Measurements from ENCODE around the gene ZBTB20.

ZBTB20 gene

GRCh38 chr3:114928989-114929640 lies 218.0 kb downstream of the ZBTB20 start:
- DNase-seq (ENCODE audit: low read depth): no peak

- DNase-seq (ENCODE audit: low read depth): peak; percentile 40
These were observed 242.5 kb downstream of the ZBTB20 start for GRCh38 chr3:114904633-114905032.

GRCh38 chr3:114903213-114903612 lies 243.9 kb downstream of the ZBTB20 start:
- peak; percentile 15 for DNase-seq (ENCODE audit: low read depth)

- no peak for DNase-seq (ENCODE audit: low read depth)
These were observed 244.4 kb downstream of the ZBTB20 start for GRCh38 chr3:114902691-114903101.

GRCh38 chr3:114900908-114901307 lies 246.2 kb downstream of the ZBTB20 start:
- no peak for DNase-seq (ENCODE audit: low read depth)

GRCh38 chr3:114899186-114899931 lies 247.7 kb downstream of the ZBTB20 start:
- no peak for DNase-seq (ENCODE audit: low read depth)

GRCh38 chr3:114896978-114897377 lies 250.1 kb downstream of the ZBTB20 start:
- DNase-seq (ENCODE audit: low read depth): no peak

- DNase-seq (ENCODE audit: low read depth): no peak
These were observed 253.7 kb downstream of the ZBTB20 start for GRCh38 chr3:114893361-114893760.

GRCh38 chr3:114892880-114893279 lies 254.2 kb downstream of the ZBTB20 start:
- no peak for DNase-seq (ENCODE audit: low read depth)

- DNase-seq (ENCODE audit: low read depth): no peak
These were observed 254.8 kb downstream of the ZBTB20 start for GRCh38 chr3:114892131-114892879.

- DNase-seq (ENCODE audit: low read depth): no peak
These were observed 259.3 kb downstream of the ZBTB20 start for GRCh38 chr3:114887806-114888205.

- no peak for DNase-seq (ENCODE audit: low read depth)
These were observed 260.2 kb downstream of the ZBTB20 start for GRCh38 chr3:114886905-114887304.

- DNase-seq (ENCODE audit: low read depth): no peak
These were observed 262.7 kb downstream of the ZBTB20 start for GRCh38 chr3:114884213-114884923.

GRCh38 chr3:114880078-114880477 lies 267.0 kb downstream of the ZBTB20 start:
- DNase-seq (ENCODE audit: low read depth): no peak

GRCh38 chr3:114879059-114880031 lies 267.7 kb downstream of the ZBTB20 start:
- DNase-seq (ENCODE audit: low read depth): no peak

GRCh38 chr3:114878114-114878839 lies 268.8 kb downstream of the ZBTB20 start:
- DNase-seq (ENCODE audit: low read depth): no peak

GRCh38 chr3:114877378-114878113 lies 269.5 kb downstream of the ZBTB20 start:
- no peak for DNase-seq (ENCODE audit: low read depth)

- no peak for DNase-seq (ENCODE audit: low read depth)
These were observed 272.5 kb downstream of the ZBTB20 start for GRCh38 chr3:114874522-114874971.

- no peak for DNase-seq (ENCODE audit: low read depth)
These were observed 273.5 kb downstream of the ZBTB20 start for GRCh38 chr3:114873591-114873990.

GRCh38 chr3:114872588-114872987 lies 274.5 kb downstream of the ZBTB20 start:
- DNase-seq (ENCODE audit: low read depth): no peak

Data from CMK (cell line).